Stimulated activated naive CD4-positive, alpha-beta T cell (primary cell): ENCODE measurements around the gene GPX5.
"Not testable (repeated sequence)": the region's sequence is repeated elsewhere in the genome, so short reads cannot be mapped to it uniquely, and the experiment has no call there.

ENCODE experiments used
- DNase-seq, 6 experiments: peaks; one replicate each; lab custom pipeline; 2025; lab: John Stamatoyannopoulos, UW

The GPX5 gene, protein sequence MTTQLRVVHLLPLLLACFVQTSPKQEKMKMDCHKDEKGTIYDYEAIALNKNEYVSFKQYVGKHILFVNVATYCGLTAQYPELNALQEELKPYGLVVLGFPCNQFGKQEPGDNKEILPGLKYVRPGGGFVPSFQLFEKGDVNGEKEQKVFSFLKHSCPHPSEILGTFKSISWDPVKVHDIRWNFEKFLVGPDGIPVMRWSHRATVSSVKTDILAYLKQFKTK

DNA sequence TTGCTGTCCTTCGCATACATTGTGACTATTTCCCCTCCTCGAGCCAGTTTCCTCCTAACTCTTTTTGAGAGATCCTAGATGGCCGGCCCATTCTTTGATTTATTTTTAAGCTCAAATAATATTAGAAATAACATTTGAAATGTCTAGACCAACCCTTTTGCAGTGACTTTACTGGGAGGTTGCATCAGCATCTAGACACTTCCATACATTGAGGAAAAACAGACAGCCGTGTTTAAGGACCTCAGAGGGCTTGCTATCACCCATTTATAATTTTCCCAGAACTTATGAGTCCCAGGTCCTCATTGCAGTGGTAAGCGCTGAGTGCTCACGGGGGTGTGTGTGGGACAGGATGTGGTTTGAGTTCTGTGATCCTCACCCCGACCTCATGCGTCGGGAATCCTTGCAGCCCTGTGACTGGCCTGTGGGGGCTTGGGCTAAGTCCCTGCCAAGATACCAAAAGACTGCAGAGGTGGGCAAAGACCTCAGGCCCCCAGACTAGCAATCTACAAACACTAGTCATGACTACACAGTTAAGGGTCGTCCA lies at the start of gene GPX5:
Gene GPX5, plus strand, starts transcription at position 386 of the 544 bp plus-strand sequence. Its CDS starts 133 bp downstream, at position 519.
- DNase-seq: peak in 3 of 6 experiments; percentile 5 to 16 (median 14)

DNA sequence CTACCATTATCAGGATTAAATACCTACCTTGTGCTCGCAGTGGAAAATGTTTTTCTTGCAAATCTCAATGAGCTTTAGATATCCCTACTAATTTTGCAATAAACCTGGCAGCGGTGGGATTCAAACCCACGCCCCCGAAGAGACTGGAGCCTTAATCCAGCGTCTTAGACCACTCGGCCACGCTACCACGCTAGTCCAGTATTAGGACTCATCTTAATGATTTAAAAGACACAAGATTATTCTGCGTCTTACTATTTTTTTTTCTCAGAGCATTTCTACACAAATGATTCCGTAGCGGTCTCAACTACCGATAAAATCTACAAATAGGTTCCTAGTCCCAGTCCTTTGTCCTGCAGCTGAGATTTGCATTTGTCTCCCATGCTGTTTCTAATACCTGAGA lies 47.2 kb upstream of the GPX5 start:
- no peak for DNase-seq

DNA sequence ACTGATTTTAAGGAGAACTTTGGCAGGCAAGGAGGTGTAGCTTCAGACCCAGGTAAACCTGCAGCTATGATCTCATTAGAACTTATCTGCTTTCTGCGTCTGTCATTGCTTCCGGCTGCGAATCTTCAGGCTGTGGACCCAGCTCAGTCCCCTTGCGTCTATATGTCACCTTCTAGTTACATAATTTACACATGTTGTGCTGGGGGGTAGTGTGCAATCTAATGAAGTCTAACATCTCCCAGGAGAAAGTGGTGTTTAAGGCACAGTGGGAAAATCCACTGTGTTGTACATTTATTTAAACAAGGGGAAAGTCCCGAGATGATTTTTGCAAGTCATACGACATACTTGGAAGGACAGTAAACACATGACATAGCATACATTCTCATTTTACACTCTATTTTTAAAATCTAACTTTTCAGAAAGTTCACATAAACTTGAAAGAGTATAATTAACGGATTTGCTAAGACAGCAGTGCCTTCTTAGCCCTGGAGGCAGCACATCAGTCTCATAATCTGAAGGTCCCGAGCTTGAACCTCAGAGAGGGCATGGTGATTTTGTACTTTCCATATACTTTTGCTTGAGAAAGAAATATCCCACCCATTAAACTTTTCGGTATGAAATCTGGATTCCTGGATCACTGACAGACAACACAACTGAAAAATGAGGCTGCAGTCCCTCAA lies 45.3 kb upstream of the GPX5 start:
- DNase-seq: no peak

DNA sequence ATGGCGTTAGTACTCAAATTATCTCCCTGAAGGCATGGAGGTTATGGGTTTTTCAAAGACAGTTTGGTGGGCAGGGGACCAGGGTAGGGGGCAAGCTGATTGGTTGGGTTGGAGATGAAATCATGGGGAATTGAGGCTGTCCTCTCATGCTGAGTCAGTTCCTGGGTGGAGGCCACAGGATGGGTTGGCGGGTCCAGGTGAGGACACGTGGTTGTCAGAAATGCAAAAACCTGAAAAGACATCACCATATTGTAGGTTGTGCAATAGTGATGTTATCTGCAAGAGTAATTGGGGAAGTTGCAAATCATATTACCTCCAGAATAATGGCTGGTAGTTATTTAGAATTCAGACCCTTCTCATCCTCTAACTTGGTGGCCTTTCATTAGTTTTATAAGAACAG lies 40.2 kb upstream of the GPX5 start:
- no peak for DNase-seq

DNA sequence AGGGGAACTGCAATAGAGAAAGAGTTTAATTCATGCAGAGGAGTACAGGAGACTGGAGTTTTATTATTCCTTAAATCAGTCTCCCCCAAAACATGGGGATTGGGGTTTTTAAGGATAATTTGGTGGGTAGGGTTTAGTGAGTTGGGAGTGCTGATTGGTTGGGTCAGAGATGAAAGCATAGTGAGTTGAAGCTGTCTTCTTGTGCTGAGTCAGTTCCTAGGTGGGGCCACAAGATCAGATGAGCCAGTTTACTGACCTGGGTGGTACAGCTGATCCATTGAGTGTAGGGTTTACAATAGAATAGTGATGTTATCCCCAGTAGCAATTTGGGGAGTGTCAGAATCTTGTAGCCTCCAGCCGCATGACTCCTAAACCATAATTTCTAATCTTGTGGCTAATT lies 39.1 kb upstream of the GPX5 start:
- no peak for DNase-seq

DNA sequence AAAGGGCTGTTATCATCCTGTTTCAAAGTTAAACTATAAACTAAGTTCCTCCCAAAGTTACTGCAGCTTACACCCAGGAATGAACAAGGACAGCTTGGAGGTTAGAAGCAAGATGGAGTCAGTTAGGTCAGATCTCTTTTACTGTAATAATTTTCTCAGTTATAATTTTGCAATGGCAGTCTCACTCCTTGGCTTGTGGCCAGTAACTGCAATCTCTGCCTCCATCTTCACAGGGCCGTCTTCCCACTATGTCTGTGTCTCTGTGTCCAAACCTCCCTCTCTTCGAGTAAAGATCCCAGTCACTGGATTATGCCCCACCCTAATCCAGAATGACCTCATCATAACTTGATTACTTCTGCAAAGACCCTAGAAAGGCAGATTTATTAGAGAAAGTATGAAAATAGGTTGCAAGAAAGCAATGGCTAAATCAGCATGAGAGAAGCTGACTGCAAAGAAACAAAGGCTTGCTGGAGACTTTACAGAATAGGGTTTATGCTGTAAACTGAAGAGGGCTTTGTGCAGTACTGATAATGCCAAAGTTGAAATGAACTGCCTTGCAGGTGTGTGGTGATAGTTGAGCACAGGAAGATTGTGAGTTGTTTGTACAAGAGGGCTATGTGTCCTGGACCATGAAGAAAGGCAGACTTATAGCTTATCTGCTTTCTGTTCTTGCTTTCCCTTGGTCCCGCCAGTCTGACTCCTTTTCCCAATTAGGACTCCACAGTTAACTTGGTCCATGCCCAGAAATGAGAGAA lies 38.5 kb upstream of the GPX5 start:
- DNase-seq: no peak

DNA sequence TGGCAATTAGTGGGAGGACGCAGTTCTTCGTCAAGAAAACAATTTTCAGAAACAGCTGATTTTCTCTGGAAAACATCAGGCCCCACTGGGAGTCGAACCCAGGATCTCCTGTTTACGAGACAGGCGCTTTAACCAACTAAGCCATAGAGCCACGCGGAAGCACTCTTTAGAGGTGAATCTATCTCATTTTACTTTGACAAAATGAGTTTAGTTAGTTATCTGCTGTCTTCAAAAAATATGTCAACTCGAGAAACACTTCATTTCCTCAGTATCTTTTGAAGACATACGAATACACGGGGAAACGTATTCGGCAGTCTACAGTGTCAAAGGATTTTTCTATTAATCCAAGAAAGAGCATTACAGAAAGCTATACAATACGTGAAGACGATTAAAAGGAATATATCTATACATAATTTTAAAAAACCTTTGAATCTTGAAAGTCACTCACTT lies 36.7 kb upstream of the GPX5 start:
- DNase-seq: peak in 3 of 6 experiments; percentile 38 to 53 (median 39)

DNA sequence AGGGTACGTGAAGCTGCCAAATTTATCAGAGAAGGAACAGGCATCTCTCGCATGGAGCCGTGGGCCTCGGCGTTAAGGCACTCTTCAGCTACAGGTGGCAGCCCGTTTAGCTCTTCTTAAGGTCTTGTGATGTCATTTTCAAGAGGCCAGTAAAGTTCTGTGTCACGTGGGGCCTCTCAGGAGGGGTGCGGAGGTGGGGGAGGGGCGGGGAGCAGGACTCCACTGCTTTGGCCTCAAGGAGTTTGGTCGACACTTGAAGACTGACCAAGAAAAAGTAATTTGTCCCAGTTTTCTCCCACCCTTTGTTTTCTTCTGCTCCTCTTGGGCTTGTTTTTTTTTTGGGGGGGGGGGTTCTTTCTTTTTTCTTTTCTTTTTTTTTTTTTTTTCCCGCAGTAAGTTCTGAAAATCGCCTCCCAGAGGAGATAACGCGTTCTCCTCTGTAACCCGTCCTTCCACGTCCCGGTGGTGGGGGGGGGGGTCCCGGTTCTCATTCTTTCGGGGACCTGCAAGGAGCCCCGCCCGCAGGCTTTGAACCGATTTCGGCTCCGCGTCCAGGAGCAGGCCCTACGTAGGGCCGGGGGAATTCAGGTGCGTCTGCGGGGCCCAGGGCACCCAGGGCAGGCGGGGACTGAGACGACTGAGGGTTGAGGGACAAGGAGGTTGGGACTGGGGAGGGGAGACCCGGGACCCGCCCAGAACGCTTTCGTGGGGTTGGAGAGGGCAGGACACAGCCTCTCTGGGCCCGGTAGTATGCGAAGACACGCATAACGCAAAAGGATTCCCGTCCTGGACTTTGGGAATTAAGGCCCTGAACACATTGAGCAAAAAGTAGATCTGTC lies 36.1 kb upstream of the GPX5 start:
- peak; percentile 10 to 53 (median 38) for DNase-seq

DNA sequence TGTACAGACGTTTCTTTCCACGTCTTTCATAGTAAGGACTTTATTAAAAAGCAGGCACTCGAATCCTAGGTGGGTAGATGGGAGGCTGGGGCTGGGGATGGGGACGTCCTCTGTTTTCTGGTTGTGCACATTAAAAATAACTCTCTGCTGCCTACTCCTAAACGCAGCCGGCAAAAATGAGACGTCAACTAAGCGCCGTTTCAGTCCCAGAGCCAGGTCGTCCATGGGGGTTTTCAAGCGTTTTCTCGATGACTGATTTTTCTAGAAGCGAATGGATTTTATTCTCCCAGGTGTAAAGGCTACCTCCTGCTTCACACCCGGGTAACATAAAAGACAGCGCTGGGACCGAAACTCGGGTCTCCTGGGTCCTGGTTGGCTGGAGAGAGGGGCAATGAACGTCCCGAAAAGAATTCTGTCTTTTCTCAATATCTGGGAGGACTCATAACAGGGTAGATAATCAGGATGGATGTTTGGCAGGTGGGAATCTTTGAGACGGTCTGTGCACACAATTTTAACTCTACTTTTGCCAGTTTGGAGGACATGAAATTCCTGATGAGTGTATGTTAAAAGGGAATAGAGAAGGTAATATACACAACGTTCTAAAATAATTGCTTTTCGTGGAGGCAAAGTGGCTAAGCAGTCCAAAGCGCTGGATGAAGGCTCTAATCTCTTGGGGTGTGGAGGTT lies 35.3 kb upstream of the GPX5 start:
- DNase-seq: peak in 2 of 6 experiments; percentile 12 to 21

DNA sequence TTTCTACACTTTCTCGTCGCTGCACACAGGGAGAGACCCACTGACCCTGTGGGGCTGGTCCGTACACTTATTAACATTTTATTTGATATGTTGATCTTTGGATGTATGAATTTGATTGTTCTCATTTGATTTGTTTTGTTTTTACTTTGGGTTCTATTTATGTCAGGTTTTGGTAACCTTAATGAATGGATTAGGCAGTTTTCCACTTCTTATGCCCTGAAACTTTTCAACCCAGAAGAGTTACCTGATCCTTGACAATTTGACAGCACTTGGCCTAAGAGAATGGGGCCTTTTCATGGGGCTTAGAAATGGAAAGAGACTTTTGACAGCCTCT lies 33.7 kb upstream of the GPX5 start:
- DNase-seq: no peak

DNA sequence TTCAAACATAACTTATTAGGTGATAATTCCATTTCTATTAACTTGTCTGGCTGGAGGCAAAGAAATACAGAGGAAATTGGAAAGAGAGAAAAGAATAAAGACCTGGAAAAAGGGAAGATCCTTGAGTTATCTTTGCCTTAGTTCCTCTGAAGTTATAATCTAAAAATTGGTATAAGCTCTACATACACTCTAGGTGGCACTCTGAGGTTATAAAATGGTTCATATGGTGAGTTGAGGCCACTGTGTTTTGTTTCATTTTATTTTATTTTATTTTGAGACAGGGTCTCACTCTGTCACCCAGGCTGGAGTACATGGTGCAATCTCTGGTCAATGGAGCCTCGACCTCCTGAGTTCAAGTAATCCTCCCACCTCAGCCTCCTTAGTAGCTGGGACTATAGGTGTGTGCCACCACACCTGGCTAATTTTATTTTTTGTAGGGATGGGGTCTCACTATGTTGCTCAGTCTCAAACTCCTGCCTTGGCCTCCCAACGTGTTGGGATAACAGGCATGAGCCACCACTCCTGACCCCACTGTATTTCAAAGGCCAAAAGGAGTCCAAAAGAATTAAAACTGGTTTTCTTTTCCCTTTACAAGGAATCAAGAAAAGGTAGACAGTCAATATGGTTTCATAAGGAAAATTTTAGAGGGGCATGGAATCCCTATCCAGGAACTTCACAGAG lies 29.4 kb upstream of the GPX5 start:
- peak in 1 of 6 experiments; percentile 7 for DNase-seq

DNA sequence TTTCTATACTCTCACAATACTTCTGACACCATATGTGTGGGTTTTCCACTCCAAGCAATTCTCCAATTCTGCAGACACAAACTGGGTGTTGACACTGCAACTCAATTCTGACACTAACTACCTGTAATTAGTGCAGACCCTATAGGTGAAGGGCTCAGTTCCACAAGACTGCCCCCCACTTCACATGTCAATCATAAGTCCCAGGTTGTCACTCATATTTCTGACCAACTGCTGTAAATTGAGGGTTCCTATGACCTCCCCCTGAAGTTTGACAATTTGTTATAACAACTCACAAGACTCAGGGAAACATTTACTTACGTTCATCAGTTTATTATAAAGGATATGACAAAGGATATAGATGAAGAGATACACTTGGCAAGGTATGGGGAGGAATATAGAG lies 28.4 kb upstream of the GPX5 start:
- no peak for DNase-seq

DNA sequence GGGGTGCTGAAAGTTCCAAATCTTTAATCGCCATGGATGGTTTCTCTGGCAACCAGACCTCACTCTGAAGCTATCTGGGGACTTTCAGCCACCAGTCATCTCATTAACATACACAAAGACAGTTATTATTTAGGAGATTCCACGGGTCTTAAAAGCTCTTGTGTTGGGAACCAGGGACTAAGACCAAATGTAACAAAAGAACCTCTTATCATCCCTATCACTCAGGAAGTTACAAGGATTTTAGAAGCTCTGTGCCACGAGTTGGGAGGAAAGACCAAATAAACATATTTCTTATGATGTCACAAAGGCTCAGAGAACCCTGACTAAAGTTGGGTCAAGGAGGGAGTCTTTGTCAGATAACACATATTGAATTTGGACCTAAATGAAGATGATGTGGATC lies 27.8 kb upstream of the GPX5 start:
- DNase-seq: no peak

DNA sequence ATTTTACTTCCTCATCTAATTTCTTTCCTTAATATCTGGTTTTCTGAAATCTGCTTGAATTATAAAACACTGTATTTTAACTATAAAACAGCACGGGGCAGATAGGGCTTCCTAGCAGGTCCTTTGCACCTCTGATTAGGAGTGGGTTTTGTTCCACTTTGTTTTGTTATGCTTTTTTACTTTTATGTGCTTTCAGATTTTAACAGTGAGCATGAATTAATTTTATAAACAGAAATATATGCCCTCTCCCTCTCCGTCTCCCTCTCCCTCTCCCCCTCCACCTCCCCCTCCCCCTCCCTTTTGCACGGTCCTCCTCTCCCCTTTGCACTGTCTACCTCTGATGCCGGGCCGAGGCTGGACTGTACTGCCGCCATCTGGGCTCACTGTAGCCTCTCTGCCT lies 24.4 kb upstream of the GPX5 start:
- no peak for DNase-seq

DNA sequence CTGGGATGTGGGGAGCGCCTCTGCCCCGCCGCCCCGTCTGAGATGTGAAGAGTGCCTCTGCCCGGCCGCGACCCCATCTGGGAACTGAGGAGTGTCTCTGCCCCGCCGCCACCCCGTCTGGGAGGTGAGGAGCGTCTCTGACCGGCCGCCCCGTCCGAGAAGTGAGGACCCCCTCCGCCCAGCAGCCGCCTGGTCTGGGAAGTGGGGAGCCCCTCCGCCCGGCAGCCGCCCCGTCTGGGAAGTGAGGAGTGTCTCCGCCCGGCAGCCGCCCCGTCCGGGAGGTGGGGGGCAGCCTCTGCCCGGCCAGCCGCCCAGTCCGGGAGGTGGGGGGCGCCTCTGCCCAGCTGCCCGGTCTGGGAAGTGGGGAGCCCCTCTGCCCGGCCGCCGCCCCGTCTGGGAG lies 23.5 kb upstream of the GPX5 start:
- not testable (repeated sequence) for DNase-seq

DNA sequence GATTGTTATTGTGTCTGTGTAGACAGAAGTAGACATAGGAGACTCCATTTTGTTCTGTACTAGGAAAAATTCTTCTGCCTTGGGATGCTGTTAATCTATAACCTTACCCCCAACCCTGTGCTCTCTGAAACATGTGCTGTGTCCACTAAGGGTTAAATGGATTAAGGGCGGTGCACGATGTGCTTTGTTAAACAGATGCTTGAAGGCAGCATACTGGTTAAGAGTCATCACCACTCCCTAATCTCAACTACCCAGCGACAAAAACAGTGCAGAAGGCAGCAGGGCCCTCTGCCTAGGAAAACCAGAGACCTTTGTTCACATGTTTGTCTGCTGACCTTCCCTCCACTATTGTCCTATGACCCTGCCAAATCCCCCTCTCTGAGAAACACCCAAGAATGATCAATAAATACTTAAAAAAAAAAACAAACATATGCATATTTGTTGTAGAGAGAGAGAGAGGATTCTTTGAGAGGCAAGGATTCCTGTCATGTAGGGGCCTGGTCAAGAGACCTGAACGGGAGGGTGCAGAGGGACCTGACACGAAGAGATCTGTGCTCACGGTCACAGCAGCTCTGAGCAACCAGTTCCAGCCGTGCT lies 22.9 kb upstream of the GPX5 start:
- not testable (repeated sequence) for DNase-seq

DNA sequence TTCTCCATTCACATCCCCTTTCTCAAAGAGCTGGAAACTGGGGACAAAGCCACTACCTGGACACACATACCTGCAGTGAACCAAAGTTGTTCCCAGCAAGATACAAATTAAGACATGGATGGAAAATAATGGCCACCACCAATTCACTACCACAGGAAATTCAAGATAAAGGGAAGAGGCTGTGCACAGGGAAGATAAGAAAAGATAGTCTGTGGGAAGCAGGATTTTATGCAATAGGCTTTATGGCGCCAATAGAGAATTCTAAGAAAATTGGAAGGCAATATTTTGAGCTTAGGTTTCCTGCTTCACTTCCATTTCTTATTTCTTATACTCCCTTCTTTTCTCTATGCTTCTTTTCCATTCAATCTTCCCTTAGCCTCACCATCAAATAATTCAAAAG lies 19.9 kb upstream of the GPX5 start:
- no peak for DNase-seq

DNA sequence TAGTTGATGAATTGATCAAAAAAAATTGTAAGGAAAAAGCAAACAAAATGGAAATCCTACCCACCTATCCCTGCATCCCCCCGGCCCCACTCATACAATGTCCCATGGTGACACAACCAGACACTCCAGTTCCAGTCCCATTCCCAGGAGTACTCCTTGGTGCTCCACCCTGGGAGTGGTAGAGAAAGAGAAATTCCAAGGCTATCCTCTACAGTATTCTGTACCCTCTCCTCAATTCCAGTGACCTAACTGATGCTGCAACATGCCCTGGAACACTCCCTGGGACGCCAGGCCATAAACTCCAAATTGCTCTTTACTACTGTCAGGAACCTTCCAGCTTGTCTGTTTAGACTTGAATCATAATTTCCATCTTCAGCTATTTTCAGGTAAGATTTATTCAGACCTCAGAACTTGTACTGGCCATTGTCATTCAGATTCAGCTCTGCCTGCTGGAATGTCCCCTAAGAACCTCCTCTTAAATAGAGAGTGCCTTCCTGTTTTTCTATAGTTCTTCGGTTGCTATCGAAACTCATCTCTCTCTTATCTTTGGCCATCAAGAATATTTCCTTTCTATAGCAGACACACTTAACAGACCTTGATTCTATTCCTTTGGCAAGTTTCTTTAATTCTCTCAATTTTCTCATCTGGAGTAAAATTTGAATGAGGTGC lies 18.7 kb upstream of the GPX5 start:
- DNase-seq: peak in 2 of 6 experiments; percentile 4 to 6

DNA sequence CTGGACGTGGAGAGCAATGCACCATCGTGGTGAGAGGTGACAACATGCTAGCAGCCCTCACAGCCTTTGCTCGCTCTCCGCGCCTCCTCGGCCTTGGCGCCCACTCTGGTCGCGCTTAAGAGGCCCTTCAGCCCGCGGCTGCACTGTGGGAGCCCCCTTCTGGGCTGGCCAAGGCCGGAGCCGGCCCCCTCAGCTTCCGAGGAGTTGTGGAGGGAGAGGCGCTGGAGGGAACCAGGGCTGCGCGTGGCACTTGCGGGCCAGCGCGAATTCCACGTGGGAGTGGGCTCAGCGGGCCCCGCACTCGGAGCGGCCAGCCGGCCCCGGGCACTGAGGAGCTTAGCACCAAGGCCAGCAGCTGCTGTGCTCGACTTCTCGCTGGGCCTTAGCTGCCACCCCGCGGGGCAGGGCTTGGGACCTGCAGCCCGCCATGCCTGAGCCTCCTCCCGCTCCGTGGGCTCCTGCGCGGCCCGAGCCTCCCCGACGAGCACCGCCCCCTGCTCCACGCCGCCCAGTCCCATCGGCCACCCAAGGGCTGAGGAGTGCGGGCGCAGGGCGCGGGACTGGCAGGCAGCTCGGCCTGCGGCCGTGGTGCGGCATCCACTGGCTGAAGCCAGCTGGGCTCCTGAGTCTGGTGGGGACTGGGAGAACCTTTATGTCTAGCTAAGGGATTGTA lies 13.9 kb upstream of the GPX5 start:
- DNase-seq: no peak
